ENCODE data around the gene GDPD3. TPM values are rescaled to one million over a fixed set of nuclear protein-coding genes. Genes with fewer than 3 reads are reported as not detected.

The GDPD3 gene
- total and polyA plus RNA-seq, 2 of the 13 experiments (the other 11 are each of a cell fraction or from before 2014, with no cell fraction given), result 18.7 to 20.6 TPM

DNA sequence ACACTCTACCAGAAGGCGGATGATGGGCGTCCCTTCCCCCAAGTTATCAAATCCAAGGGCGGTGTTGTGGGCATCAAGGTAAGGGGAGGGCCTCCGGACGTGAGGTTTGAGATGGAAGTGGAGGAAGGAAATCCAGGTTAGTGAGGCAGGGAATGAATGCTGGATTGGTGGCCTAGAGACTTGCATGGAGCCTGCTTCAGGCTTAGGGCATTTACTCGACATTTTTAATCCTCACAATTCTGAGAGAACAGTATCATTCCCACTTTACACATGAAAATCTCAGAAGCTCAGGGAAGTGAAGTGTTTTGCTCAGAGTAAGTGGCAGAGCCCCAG lies 45.8 kb downstream of the GDPD3 start:
- FAIRE-seq (no peak), DNase-seq (ENCODE audit: low spot score) (no peak), ATAC-seq (no peak)
- 85% methylated on average over 6 of the region's 6 CpGs for WGBS (ENCODE audit: low lambda C conversion rate)
- ChIA-PET POLR2A (interaction anchor here (3.4 to 9.1 kb wide), 2 partner anchors 8 to 23 kb away, joined by 100 to 120 read pairs; partner anchors contain the start of genes PPP4C and TBX6), CTCF (ENCODE audit: low intra/inter-chr PET ratio, low total read pairs) (no interaction called here)
- H3K36me3 ChIP-seq (replicated peaks in 1 of 2; ENCODE audit: control insufficient read depth in 1 of 2, insufficient read depth in 2 of 2, low read length in 2 of 2), result peaks cover 35 to 57% of the 10 kb centered on the region in 2 experiments
- H3K79me2 ChIP-seq (ENCODE audit: insufficient read depth, low read length), result peaks cover 59% of the 10 kb centered on the region
- H3K4me2 ChIP-seq (ENCODE audit: low read depth, low read length), result peak overlapping the region; percentile 99
- H4K20me1 ChIP-seq (ENCODE audit: insufficient read depth, low read length), result peaks cover 68% of the 10 kb centered on the region
- peak overlapping the region; percentile 90 for H3K9ac ChIP-seq (ENCODE audit: insufficient read depth, low read depth, low read length)
- no peaks in the 10 kb centered on the region for H3K9me3 ChIP-seq (ENCODE audit: low read length)
- H3K27me3 ChIP-seq (ENCODE audit: control insufficient read depth in 1 of 2, insufficient read depth in 2 of 2, low read length in 2 of 2), result peaks cover 0 to 2% of the 10 kb centered on the region in 2 experiments; a peak in 1 of 5 replicates
- no peak overlapping the region for H3K27ac ChIP-seq (ENCODE audit: extremely low read length, insufficient read depth, low read length)
- in situ Hi-C loops (cut with HindIII; ENCODE audit: extremely low pct_ligation_motif_present, low pct_unique_long_range_greater_than_20kb) (no loop called here), intact Hi-C loops (cut with micrococcal nuclease; ENCODE audit: unreplicated experiment) (loop anchor here (5.0 kb wide), 1 partner anchor 680 kb away; the partner anchor contains the start of gene PHKG2)
- H3K4me1 ChIP-seq (ENCODE audit: insufficient read depth, low read length), result peaks cover 66% of the 10 kb centered on the region
- peak overlapping the region; percentile 92 to 100 (median 95) for H3K4me3 ChIP-seq (replicated peaks in 1 of 3; ENCODE audit: insufficient read depth in 1 of 3, low read depth in 2 of 3, low read length in 3 of 3)
- H2AFZ ChIP-seq (ENCODE audit: low read length), result no peak overlapping the region
- no TSS peak for BruUV-seq (replicated peaks)
- TF ChIP-seq, protein P1, sequence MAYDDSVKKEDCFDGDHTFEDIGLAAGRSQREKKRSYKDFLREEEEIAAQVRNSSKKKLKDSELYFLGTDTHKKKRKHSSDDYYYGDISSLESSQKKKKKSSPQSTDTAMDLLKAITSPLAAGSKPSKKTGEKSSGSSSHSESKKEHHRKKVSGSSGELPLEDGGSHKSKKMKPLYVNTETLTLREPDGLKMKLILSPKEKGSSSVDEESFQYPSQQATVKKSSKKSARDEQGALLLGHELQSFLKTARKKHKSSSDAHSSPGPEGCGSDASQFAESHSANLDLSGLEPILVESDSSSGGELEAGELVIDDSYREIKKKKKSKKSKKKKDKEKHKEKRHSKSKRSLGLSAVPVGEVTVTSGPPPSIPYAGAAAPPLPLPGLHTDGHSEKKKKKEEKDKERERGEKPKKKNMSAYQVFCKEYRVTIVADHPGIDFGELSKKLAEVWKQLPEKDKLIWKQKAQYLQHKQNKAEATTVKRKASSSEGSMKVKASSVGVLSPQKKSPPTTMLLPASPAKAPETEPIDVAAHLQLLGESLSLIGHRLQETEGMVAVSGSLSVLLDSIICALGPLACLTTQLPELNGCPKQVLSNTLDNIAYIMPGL (CRISPR knock-in tag; IDR thresholded peaks at IDR 0.05; ENCODE audit: borderline replicate concordance in 1 of 2, low read depth in 1 of 2), result 0 out of 4 replicates have a peak, but pooled peaks of 1 of the 2 experiments have one; percentile 21
- TF ChIP-seq POLR2AphosphoS5 (IDR thresholded peaks at IDR 0.05; ENCODE audit: low read depth, low read length) (peak; percentile 13; the same call in 1 of the 2 replicates), ZNF761 (CRISPR knock-in tag; conservative IDR thresholded peaks at IDR 0.05) (0 out of 2 replicates have a peak, but pooled peaks have one; percentile 19), ZNF34 (CRISPR knock-in tag; IDR thresholded peaks at IDR 0.05; ENCODE audit: borderline replicate concordance) (no peak), RBFOX2 (IDR thresholded peaks at IDR 0.05; ENCODE audit: low read depth, low read length) (peak; percentile 66), ZNF230 (CRISPR knock-in tag; IDR thresholded peaks at IDR 0.05) (0 out of 2 replicates have a peak, but pooled peaks have one; percentile 28), MEIS2 (CRISPR knock-in tag; IDR thresholded peaks at IDR 0.05) (no peak), TBP (CRISPR knock-in tag; IDR thresholded peaks at IDR 0.05) (no peak), ATF1 (CRISPR knock-in tag; IDR thresholded peaks at IDR 0.05) (no peak), MXI1 (IDR thresholded peaks at IDR 0.05; ENCODE audit: borderline replicate concordance, low read depth, low read length) (no peak), ZNF317 (CRISPR knock-in tag; IDR thresholded peaks at IDR 0.05) (no peak), POLR2G (IDR thresholded peaks at IDR 0.05; ENCODE audit: low read depth, low read length) (0 out of 2 replicates have a peak, but pooled peaks have one; percentile 26)
- TF ChIP-seq, protein P2, sequence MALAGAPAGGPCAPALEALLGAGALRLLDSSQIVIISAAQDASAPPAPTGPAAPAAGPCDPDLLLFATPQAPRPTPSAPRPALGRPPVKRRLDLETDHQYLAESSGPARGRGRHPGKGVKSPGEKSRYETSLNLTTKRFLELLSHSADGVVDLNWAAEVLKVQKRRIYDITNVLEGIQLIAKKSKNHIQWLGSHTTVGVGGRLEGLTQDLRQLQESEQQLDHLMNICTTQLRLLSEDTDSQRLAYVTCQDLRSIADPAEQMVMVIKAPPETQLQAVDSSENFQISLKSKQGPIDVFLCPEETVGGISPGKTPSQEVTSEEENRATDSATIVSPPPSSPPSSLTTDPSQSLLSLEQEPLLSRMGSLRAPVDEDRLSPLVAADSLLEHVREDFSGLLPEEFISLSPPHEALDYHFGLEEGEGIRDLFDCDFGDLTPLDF (CRISPR knock-in tag; IDR thresholded peaks at IDR 0.05), result no peak
- TF ChIP-seq, protein P3, sequence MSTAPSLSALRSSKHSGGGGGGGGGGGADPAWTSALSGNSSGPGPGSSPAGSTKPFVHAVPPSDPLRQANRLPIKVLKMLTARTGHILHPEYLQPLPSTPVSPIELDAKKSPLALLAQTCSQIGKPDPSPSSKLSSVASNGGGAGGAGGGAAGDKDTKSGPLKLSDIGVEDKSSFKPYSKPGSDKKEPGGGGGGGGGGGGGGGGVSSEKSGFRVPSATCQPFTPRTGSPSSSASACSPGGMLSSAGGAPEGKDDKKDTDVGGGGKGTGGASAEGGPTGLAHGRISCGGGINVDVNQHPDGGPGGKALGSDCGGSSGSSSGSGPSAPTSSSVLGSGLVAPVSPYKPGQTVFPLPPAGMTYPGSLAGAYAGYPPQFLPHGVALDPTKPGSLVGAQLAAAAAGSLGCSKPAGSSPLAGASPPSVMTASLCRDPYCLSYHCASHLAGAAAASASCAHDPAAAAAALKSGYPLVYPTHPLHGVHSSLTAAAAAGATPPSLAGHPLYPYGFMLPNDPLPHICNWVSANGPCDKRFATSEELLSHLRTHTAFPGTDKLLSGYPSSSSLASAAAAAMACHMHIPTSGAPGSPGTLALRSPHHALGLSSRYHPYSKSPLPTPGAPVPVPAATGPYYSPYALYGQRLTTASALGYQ (CRISPR knock-in tag; IDR thresholded peaks at IDR 0.05), result no peak
- TF ChIP-seq, protein P4, sequence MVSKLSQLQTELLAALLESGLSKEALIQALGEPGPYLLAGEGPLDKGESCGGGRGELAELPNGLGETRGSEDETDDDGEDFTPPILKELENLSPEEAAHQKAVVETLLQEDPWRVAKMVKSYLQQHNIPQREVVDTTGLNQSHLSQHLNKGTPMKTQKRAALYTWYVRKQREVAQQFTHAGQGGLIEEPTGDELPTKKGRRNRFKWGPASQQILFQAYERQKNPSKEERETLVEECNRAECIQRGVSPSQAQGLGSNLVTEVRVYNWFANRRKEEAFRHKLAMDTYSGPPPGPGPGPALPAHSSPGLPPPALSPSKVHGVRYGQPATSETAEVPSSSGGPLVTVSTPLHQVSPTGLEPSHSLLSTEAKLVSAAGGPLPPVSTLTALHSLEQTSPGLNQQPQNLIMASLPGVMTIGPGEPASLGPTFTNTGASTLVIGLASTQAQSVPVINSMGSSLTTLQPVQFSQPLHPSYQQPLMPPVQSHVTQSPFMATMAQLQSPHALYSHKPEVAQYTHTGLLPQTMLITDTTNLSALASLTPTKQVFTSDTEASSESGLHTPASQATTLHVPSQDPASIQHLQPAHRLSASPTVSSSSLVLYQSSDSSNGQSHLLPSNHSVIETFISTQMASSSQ (IDR thresholded peaks at IDR 0.05; ENCODE audit: low read depth), result no peak
- TF ChIP-seq, protein P4 (CRISPR knock-in tag; IDR thresholded peaks at IDR 0.05; ENCODE audit: borderline replicate concordance), result 0 out of 2 replicates have a peak, but pooled peaks have one; percentile 5

Measured in HepG2 (cell line).